Endothelial cell of umbilical vein (primary cell): ENCODE data around the gene PPP2R2C. TPM values are rescaled to one million over a fixed set of nuclear protein-coding genes. Genes with fewer than 3 reads are reported as not detected.

Experiments
- BruUV-seq: library from RNA; stranded (reverse); fragments of 400-500 nt; replicated peaks from 2 replicates; lab custom pipeline; 2021; lab: Mats Ljungman, UMichigan
- CTCF ChIA-PET: fragments of 300-600, 350-600 bp; sonication (Branson Sonifier 250); formaldehyde crosslinking; loops from one replicate; lab custom pipeline; 2021; ENCODE audit warnings: antibody characterized with exemption, inconsistent platforms; lab: Charles Lee
- POLR2A ChIA-PET: fragments of 300-600, 350-600 bp; sonication (Branson Sonifier 250); formaldehyde crosslinking; loops from one replicate; lab custom pipeline; 2021; ENCODE audit warnings: antibody characterized with exemption, inconsistent platforms; lab: Charles Lee
- DNase-seq: peaks from one replicate; pipeline ENCODE4 v3.0.0-alpha.2; 2011; ENCODE audit warnings: low read depth, low spot score
- FAIRE-seq: peaks from 2 replicates; lab custom pipeline; 2011; peaks lifted over from hg19 to GRCh38; lab: Jason Lieb, UNC
- H2AFZ ChIP-seq: 2 replicates; pipeline ENCODE4 v1.6.0; 2012; ENCODE audit warnings: low read depth, low read length, control low read depth, inconsistent platforms
- H3K27ac ChIP-seq: 2 replicates; pipeline ENCODE4 v1.5.1; 2011; ENCODE audit warnings: low read depth, mild to moderate bottlenecking, control low read depth, low read length, moderate library complexity; ENCODE audit not compliant: insufficient read depth
- H3K27me3 ChIP-seq, 2 experiments: 2 replicates each; pipeline versions ENCODE4 v1.6.0 to v1.6.1; 2011; ENCODE audit warnings: low read length in 2 of 2, mixed read lengths in 1 of 2; ENCODE audit not compliant: control insufficient read depth in 2 of 2, insufficient read depth in 2 of 2
- H3K36me3 ChIP-seq, 2 experiments: 2 replicates in 1 of 2; 3 replicates in 1 of 2; pipeline ENCODE4 v1.5.1; 2011; ENCODE audit warnings: low read length in 2 of 2, mild to moderate bottlenecking in 1 of 2, moderate library complexity in 1 of 2; ENCODE audit not compliant: control insufficient read depth in 2 of 2, insufficient read depth in 2 of 2; ENCODE audit errors: extremely low read depth in 1 of 2
- H3K4me1 ChIP-seq: 3 replicates; pipeline ENCODE4 v1.5.1; 2011; ENCODE audit warnings: mild to moderate bottlenecking, low read length; ENCODE audit not compliant: control insufficient read depth, insufficient read depth; ENCODE audit errors: extremely low read depth
- H3K4me2 ChIP-seq: 2 replicates; pipeline ENCODE4 v1.6.1; 2011; ENCODE audit warnings: low read length, control low read depth, mixed read lengths; ENCODE audit not compliant: insufficient read depth
- H3K4me3 ChIP-seq, 3 experiments: fragments of 200-600 bp in 1 of 3; sonication (generic), shearing (Covaris generic) in 1 of 3; replicated peaks in 1 of 3; 2 replicates each; pipeline ENCODE4 v1.5.1; 2011 to 2016; ENCODE audit warnings: control low read depth in 3 of 3, low read length in 3 of 3, mild to moderate bottlenecking in 2 of 3, inconsistent platforms in 1 of 3, low read depth in 1 of 3, moderate library complexity in 1 of 3; ENCODE audit not compliant: insufficient read depth in 1 of 3
- H3K79me2 ChIP-seq: 2 replicates; pipeline ENCODE4 v1.6.0; 2012; ENCODE audit warnings: low read length, inconsistent platforms; ENCODE audit not compliant: control insufficient read depth, insufficient read depth
- H3K9ac ChIP-seq: replicated peaks from 2 replicates; pipeline ENCODE3; 2011; ENCODE audit warnings: low read length, control low read depth; ENCODE audit not compliant: insufficient read depth; ENCODE audit errors: extremely low read depth
- H3K9me1 ChIP-seq: replicated peaks from 3 replicates; pipeline ENCODE4 v1.6.0; 2011; ENCODE audit warnings: mild to moderate bottlenecking, low read length; ENCODE audit not compliant: control insufficient read depth, insufficient read depth; ENCODE audit errors: extremely low read depth
- H3K9me3 ChIP-seq: replicated peaks from 2 replicates; pipeline ENCODE4 v1.5.1; 2012; ENCODE audit warnings: low read length, inconsistent platforms; ENCODE audit not compliant: control insufficient read depth, insufficient read depth
- H4K20me1 ChIP-seq: replicated peaks from 2 replicates; pipeline ENCODE3; 2011; ENCODE audit warnings: mild to moderate bottlenecking, low read length; ENCODE audit not compliant: control insufficient read depth, insufficient read depth; ENCODE audit errors: extremely low read depth
- CTCF ChIP-seq, 2 donors: IDR thresholded peaks; 1 replicate in 1 of 2; 2 replicates in 1 of 2; pipeline ENCODE4 v1.5.1; 2011; ENCODE audit warnings: low read length in 2 of 2, mild to moderate bottlenecking in 2 of 2, moderate library complexity in 2 of 2, control low read depth in 1 of 2, inconsistent platforms in 1 of 2, low read depth in 1 of 2; ENCODE audit not compliant: insufficient read depth in 1 of 2; ENCODE audit errors: extremely low read depth in 1 of 2
- GATA2 ChIP-seq: IDR thresholded peaks from 2 replicates; pipeline ENCODE4 v1.7.0; 2011; ENCODE audit warnings: low read depth, mild to moderate bottlenecking, moderate library complexity, mixed read lengths, low read length; ENCODE audit not compliant: insufficient read length, insufficient read depth
- JUN ChIP-seq: IDR thresholded peaks from 2 replicates; pipeline ENCODE4 v1.6.1; 2011; ENCODE audit warnings: borderline replicate concordance, low read depth; ENCODE audit not compliant: insufficient read length, insufficient read depth
- MYC ChIP-seq: IDR thresholded peaks from one replicate; pipeline ENCODE4 v1.6.1; 2011; ENCODE audit warnings: mild to moderate bottlenecking, low read depth, low read length
- POLR2AphosphoS5 ChIP-seq: IDR thresholded peaks from 2 replicates; pipeline ENCODE4 v1.6.1; 2012; ENCODE audit warnings: low read depth, mild to moderate bottlenecking, control low read depth, low read length, moderate library complexity; ENCODE audit not compliant: insufficient read depth
- dilution Hi-C: fragments of 300-500 bp; cut with MboI; formaldehyde crosslinking; loops from one replicate; pipeline ENCODE4 v1.15.0; 2019; ENCODE audit warnings: low sequenced_read_pairs; ENCODE audit not compliant: extremely low pct_ligation_motif_present
- intact Hi-C: fragments of 100-400 bp; cut with micrococcal nuclease; formaldehyde crosslinking; loops from one replicate; pipeline ENCODE4 v1.10.0; 2022
- polyA plus RNA-seq, 4 experiments: library from polyadenylated mRNA; depleted of rRNA in 3 of 4; stranded (reverse) in 3 of 4; unstranded in 1 of 4; fragments of >200 nt; gene quantifications; 2 replicates each; pipeline versions ENCODE4 v1.2.1 to v1.2.3, GENCODE V29; 2011 to 2012; ENCODE audit warnings: missing spikeins in 1 of 4
- total RNA-seq: library from RNA; stranded (reverse); gene quantifications from 2 replicates; pipeline ENCODE4 v1.2.3, GENCODE V29; 2021

Gene PPP2R2C
- total and polyA plus RNA-seq, 2 donors (not counting 3 experiments of a cell fraction or from before 2014, with no cell fraction given) = 0.03 to 0.09 TPM

GRCh38 chr4:6342530-6343293 lies 129.7 kb downstream of the PPP2R2C start:
- intact Hi-C loops (no loop called here), dilution Hi-C loops (no loop called here)
- Histone ChIP-seq H3K27me3 (peaks cover 0 to 3% of the 10 kb centered on the region in 2 experiments), H3K9ac (no peak overlapping the region), H3K4me3 (no peak overlapping the region), H3K9me3 (no peaks in the 10 kb centered on the region), H3K79me2 (no peaks in the 10 kb centered on the region), H3K27ac (no peak overlapping the region), H4K20me1 (no peaks in the 10 kb centered on the region), H3K9me1 (no peaks in the 10 kb centered on the region), H3K4me1 (no peaks in the 10 kb centered on the region), H2AFZ (no peak overlapping the region), H3K4me2 (no peak overlapping the region), H3K36me3 (no peaks in the 10 kb centered on the region)
- CTCF ChIA-PET = interaction anchor here (3.6 to 5.1 kb wide), 3 partner anchors 12 to 92 kb away, joined by 13 to 24 read pairs (median 20); no protein-coding TSS in a partner anchor
- BruUV-seq = no TSS peak
- DNase-seq (no peak), FAIRE-seq (no peak)
- POLR2A ChIA-PET = no interaction called here
- TF ChIP-seq JUN = no peak

GRCh38 chr4:6341696-6342095 lies 130.7 kb downstream of the PPP2R2C start:
- intact Hi-C loops = no loop called here
- Histone ChIP-seq H2AFZ (no peak overlapping the region), H4K20me1 (no peaks in the 10 kb centered on the region), H3K4me2 (no peak overlapping the region), H3K9ac (no peak overlapping the region), H3K27ac (no peak overlapping the region), H3K4me1 (no peaks in the 10 kb centered on the region), H3K79me2 (no peaks in the 10 kb centered on the region), H3K9me3 (no peaks in the 10 kb centered on the region), H3K4me3 (no peak overlapping the region), H3K36me3 (no peaks in the 10 kb centered on the region), H3K27me3 (peaks cover 3% of the 10 kb centered on the region in 2 experiments), H3K9me1 (no peaks in the 10 kb centered on the region)
- dilution Hi-C loops = no loop called here
- FAIRE-seq (no peak), DNase-seq (no peak)
- TF ChIP-seq POLR2AphosphoS5 (no peak), MYC (no peak), GATA2 (no peak), CTCF (IDR thresholded peaks at IDR 0.05; ENCODE audit: extremely low read depth in 1 of 2, insufficient read depth in 1 of 2, low read depth in 1 of 2, low read length in 2 of 2) (no peak)
- BruUV-seq = no TSS peak
- ChIA-PET CTCF (interaction anchor here (0.8 to 5.1 kb wide), 4 partner anchors 11 to 92 kb away, joined by 3 to 24 read pairs (median 16); no protein-coding TSS in a partner anchor), POLR2A (no interaction called here)
